KMS-11 (cell line): ENCODE data around the gene MRPL17.

ENCODE experiments used
- H2AFZ ChIP-seq: fragments of 200-600 bp; sonication (generic); 2 replicates; pipeline ENCODE4 v1.6.1; 2016; ENCODE audit warnings: antibody characterized with exemption, mixed run types, low read depth
- H3K27ac ChIP-seq: fragments of 200-600 bp; sonication (generic); 2 replicates; pipeline ENCODE4 v1.6.1; 2016; ENCODE audit warnings: mild to moderate bottlenecking, mixed run types
- H3K27me3 ChIP-seq: fragments of 200-600 bp; sonication (generic); 2 replicates; pipeline ENCODE4 v1.6.1; 2017; ENCODE audit warnings: mild to moderate bottlenecking, low read depth, mixed run types, moderate library complexity; ENCODE audit not compliant: insufficient read depth
- H3K36me3 ChIP-seq: fragments of 200-600 bp; sonication (generic); 2 replicates; pipeline ENCODE4 v1.6.1; 2017; ENCODE audit warnings: mild to moderate bottlenecking, mixed run types; ENCODE audit not compliant: insufficient read depth
- H3K4me1 ChIP-seq: fragments of 200-600 bp; sonication (generic); 2 replicates; pipeline ENCODE4 v1.6.1; 2016; ENCODE audit warnings: mild to moderate bottlenecking, low read depth, mixed run types; ENCODE audit not compliant: poor library complexity, severe bottlenecking
- H3K4me2 ChIP-seq: fragments of 200-600 bp; sonication (generic); 2 replicates; pipeline ENCODE4 v1.7.0; 2016; ENCODE audit warnings: mild to moderate bottlenecking, mixed run types
- H3K4me3 ChIP-seq: fragments of 200-600 bp; sonication (generic); IDR thresholded peaks from 2 replicates; pipeline ENCODE4 v1.6.1; 2017; ENCODE audit warnings: low read depth, low read length, mixed read lengths; ENCODE audit not compliant: insufficient read depth
- H3K79me2 ChIP-seq: fragments of 200-600 bp; sonication (generic); 2 replicates; pipeline ENCODE4 v1.6.1; 2016; ENCODE audit warnings: low read depth, mixed run types; ENCODE audit not compliant: insufficient read depth
- H3K9ac ChIP-seq: fragments of 200-600 bp; sonication (generic); 2 replicates; pipeline ENCODE4 v1.6.1; 2016; ENCODE audit warnings: mild to moderate bottlenecking, mixed run types
- H4K20me1 ChIP-seq: fragments of 200-600 bp; sonication (generic); 2 replicates; pipeline ENCODE4 v1.6.1; 2016; ENCODE audit warnings: mild to moderate bottlenecking, mixed run types; ENCODE audit not compliant: insufficient read depth
- TF ChIP-seq, protein P1 (sequence below): fragments of 200-600 bp; sonication (generic); conservative IDR thresholded peaks from 2 replicates; pipeline ENCODE4 v1.6.1; 2017; ENCODE audit warnings: low read depth, mild to moderate bottlenecking, antibody characterized with exemption, low read length, moderate library complexity, mixed read lengths

MRPL17 gene

DNA sequence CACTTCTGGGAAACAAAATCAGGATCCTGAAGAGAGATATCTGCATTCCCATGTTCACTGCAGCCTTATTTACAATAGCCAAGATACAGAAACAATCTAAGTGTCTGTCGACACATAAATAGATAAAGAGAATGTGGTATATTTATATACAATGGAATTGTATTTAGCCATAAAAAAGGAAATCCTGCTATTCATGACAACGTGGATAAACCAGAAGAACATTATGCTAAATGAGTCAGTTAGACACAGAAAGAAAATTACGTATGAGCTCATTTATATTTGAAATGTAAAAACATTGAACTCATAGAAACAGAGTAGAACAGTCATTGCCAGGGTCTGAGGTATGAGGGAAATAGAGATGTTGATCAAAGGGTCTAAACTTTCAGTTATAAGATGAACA lies 6.1 kb downstream of the MRPL17 start:
- TF ChIP-seq, protein P1, sequence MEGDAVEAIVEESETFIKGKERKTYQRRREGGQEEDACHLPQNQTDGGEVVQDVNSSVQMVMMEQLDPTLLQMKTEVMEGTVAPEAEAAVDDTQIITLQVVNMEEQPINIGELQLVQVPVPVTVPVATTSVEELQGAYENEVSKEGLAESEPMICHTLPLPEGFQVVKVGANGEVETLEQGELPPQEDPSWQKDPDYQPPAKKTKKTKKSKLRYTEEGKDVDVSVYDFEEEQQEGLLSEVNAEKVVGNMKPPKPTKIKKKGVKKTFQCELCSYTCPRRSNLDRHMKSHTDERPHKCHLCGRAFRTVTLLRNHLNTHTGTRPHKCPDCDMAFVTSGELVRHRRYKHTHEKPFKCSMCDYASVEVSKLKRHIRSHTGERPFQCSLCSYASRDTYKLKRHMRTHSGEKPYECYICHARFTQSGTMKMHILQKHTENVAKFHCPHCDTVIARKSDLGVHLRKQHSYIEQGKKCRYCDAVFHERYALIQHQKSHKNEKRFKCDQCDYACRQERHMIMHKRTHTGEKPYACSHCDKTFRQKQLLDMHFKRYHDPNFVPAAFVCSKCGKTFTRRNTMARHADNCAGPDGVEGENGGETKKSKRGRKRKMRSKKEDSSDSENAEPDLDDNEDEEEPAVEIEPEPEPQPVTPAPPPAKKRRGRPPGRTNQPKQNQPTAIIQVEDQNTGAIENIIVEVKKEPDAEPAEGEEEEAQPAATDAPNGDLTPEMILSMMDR: no peak

DNA sequence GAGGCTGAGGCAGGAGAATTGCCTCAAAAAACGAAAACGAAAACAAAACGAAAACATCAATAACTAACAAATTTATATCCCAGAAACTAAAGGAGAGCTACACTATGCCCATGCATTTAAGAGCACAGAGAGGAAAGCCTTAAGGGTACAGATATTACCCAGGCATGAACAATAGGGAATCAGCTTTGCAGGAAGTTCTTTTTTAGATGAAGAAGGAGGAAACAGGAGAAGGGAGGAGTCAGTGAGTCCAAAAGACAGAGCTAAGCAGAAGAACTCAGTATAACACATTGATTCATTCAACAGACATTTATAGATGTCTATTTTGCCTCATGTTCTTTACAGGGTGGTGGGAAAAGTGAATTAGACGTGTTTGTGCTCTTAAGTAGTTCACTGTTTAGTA lies 8.3 kb downstream of the MRPL17 start:
- Histone ChIP-seq H3K27ac (no peak overlapping the region), H2AFZ (no peak overlapping the region), H3K36me3 (no peaks in the 10 kb centered on the region), H3K27me3 (no peaks in the 10 kb centered on the region), H3K4me1 (no peaks in the 10 kb centered on the region), H3K4me3 (no peak overlapping the region), H3K4me2 (no peak overlapping the region), H4K20me1 (no peaks in the 10 kb centered on the region), H3K9ac (no peak overlapping the region), H3K79me2 (no peaks in the 10 kb centered on the region)
- TF ChIP-seq, protein P1: no peak

More for the DNA sequence above, 6.1 kb downstream of the MRPL17 start:
- Histone ChIP-seq H3K4me2 (no peak overlapping the region), H3K36me3 (peaks cover 8% of the 10 kb centered on the region; the same call in 1 of the 2 replicates), H4K20me1 (no peaks in the 10 kb centered on the region), H3K9ac (no peak overlapping the region), H3K4me1 (peaks cover 9% of the 10 kb centered on the region), H2AFZ (no peak overlapping the region), H3K79me2 (peaks cover 16% of the 10 kb centered on the region), H3K27me3 (no peaks in the 10 kb centered on the region), H3K4me3 (no peak overlapping the region), H3K27ac (no peak overlapping the region)

DNA sequence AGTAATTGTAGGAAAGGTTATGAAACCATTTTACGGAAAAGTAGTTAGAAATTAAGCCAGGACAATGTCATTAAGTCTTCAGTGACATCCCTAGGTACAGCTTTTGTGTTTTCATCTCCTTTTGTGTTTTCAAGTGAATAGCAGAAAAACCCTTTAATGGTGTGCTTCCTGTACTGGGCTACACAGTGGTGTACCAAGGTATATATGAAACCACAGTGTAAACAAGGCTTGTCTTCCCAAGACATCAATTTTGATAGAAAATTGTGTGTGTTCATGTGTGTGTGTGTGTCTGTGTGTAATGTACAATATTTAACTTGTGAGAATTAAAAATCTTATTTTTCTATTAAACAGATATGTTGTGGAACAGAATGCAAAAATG lies 8.9 kb downstream of the MRPL17 start:
- Histone ChIP-seq H3K9ac (no peak overlapping the region), H3K4me1 (no peaks in the 10 kb centered on the region), H3K27ac (no peak overlapping the region), H3K4me2 (no peak overlapping the region), H3K36me3 (no peaks in the 10 kb centered on the region), H4K20me1 (no peaks in the 10 kb centered on the region), H2AFZ (no peak overlapping the region), H3K4me3 (no peak overlapping the region), H3K27me3 (no peaks in the 10 kb centered on the region), H3K79me2 (no peaks in the 10 kb centered on the region)
- TF ChIP-seq, protein P1: no peak

DNA sequence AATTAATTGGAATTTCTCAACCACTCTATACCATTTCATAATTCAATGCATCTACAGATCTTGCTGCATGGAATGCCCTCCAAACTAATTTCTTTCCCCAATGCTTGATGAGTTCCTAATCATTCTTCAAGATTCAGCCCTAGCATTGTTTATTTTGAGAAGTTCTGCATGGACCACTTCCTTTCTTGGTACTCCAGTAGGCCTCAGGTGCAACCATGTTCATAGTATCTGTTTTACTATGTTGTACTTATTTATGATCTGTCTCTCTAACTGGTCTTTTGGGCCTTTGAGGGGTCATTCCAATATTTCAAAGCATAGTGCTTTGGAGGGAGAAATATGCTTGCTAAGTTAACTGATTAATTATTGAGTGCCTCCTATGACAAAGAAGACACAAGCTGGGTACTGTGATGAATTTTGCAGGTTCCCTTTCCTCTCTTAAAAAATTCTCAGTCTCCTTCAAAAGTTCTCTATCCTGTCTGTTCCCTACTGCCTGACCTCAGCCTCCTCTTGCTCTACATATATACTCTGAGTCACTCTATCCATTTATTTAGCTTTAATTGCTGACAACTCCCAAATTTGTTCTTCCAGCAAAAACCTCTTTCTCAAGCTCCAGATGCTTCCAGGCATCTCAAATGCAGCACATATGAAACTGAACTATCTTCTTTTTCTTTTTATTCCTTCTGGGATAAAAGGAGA lies 9.5 kb downstream of the MRPL17 start:
- H3K4me1 ChIP-seq: no peaks in the 10 kb centered on the region
- no peaks in the 10 kb centered on the region for H3K36me3 ChIP-seq
- H3K27ac ChIP-seq: no peak overlapping the region
- no peak overlapping the region for H3K4me3 ChIP-seq
- TF ChIP-seq, protein P1: no peak
- H3K27me3 ChIP-seq: no peaks in the 10 kb centered on the region
- no peak overlapping the region for H2AFZ ChIP-seq
- no peak overlapping the region for H3K4me2 ChIP-seq
- no peaks in the 10 kb centered on the region for H4K20me1 ChIP-seq
- no peaks in the 10 kb centered on the region for H3K79me2 ChIP-seq
- no peak overlapping the region for H3K9ac ChIP-seq
